SK-N-MC (cell line): ENCODE results near the gene PDE11A.

Experiments used
- EZH2 ChIP-seq: fragments of 200-600 bp; sonication (generic); IDR thresholded peaks from one replicate; pipeline ENCODE4 v1.6.1; 2017; ENCODE audit warnings: antibody characterized with exemption
- FOXP2 ChIP-seq: optimal IDR thresholded peaks from 2 replicates; pipeline ENCODE3; 2011; ENCODE audit warnings: mild to moderate bottlenecking, moderate library complexity; ENCODE audit not compliant: insufficient read depth; ENCODE audit errors: extremely low read length, control extremely low read depth
- POLR2AphosphoS5 ChIP-seq: IDR thresholded peaks from 2 replicates; pipeline ENCODE4 v1.6.1; 2012; ENCODE audit warnings: mild to moderate bottlenecking, low read depth, low read length, borderline replicate concordance

DNA sequence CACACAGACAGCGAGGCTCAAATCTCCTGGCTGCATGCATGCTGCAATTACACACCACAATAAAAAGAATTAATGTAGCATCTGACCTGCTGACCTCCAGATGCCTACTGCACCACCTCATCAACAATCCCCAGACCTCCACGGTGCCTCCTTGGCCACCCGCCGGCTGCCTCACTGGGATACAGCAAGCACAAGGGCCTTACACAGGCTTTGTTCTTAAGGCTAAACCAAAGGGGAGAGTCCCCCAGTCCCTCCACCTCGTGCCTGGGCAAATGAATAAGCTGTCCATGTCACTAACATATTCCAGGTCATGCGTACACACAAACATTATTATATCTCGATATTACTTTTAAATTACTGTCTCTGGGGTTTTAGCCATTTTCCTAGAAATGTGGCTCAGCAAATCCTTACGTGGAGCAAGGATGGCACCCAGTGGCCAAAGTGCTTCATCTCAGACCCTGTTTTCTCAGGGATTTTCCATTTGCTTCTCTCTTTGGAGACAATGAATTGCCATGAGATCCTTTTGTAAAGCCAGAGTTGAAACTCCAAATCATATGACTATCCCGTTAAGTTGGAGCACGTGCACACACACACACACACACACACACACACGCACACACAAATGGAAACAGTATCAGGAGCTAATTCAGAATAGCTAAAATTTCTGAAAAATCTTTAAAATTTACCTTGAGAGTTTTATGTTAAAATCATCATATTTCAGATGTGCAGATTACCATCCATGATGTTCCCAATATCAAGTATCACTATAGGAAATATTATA, 313.8 kb downstream of the PDE11A start:
- no peak for TF ChIP-seq EZH2
- no peak for TF ChIP-seq POLR2AphosphoS5
- no peak for TF ChIP-seq FOXP2
